ENCODE measurements around the gene INCA1.
A peak's percentile ranks its signal among the peaks of the same experiment; 100 is the strongest.

Gene INCA1

GRCh38 chr17:4997302-4998026 lies at the start of gene INCA1, which contains the start of gene KIF1C:
TSS of gene INCA1 (minus strand) at chr17:4997522. CDS start at chr17:4994437, 3,085 bp downstream.
TSS of gene KIF1C (plus strand) at chr17:4997950. CDS start at chr17:5000247, 2,297 bp downstream.
- peak within 1 kb of the TSS; percentile 85 for H3K4me3 ChIP-seq (ENCODE audit: insufficient read length, low read depth)
- peaks cover 14% of the 10 kb centered on the region for H3K4me1 ChIP-seq (ENCODE audit: insufficient read depth, insufficient read length)
- peaks cover 25% of the 10 kb centered on the region for H3K36me3 ChIP-seq (ENCODE audit: insufficient read depth, insufficient read length, low read length)
- peak within 1 kb of the TSS; percentile 90 for H3K9ac ChIP-seq (ENCODE audit: insufficient read length, low read depth)
- no peak for TF ChIP-seq YY1 (IDR thresholded peaks at IDR 0.05; ENCODE audit: insufficient read depth, insufficient read length)
- no peak for TF ChIP-seq SUZ12 (IDR thresholded peaks at IDR 0.05; ENCODE audit: extremely low read depth, insufficient read depth, insufficient read length)
- no peak for TF ChIP-seq ZNF274 (IDR thresholded peaks at IDR 0.05; ENCODE audit: low read depth, low read length)
- DNase-seq (ENCODE audit: low read depth, low spot score): peak; percentile 69
- H3K9me3 ChIP-seq (ENCODE audit: insufficient read depth, low read length): no peaks in the 10 kb centered on the region
- no peaks in the 10 kb centered on the region for H3K27me3 ChIP-seq (ENCODE audit: insufficient read depth, insufficient read length)

- TF ChIP-seq YY1 (IDR thresholded peaks at IDR 0.05; ENCODE audit: insufficient read depth, insufficient read length) (no peak), SUZ12 (IDR thresholded peaks at IDR 0.05; ENCODE audit: extremely low read depth, insufficient read depth, insufficient read length) (no peak), ZNF274 (IDR thresholded peaks at IDR 0.05; ENCODE audit: low read depth, low read length) (no peak)
- H3K27me3 ChIP-seq (ENCODE audit: insufficient read depth, insufficient read length): no peaks in the 10 kb centered on the region
- H3K4me1 ChIP-seq (ENCODE audit: insufficient read depth, insufficient read length): peaks cover 2% of the 10 kb centered on the region
Observed at GRCh38 chr17:5045496-5045895, 48.2 kb upstream of the INCA1 start.

GRCh38 chr17:5044630-5045029 lies 47.3 kb upstream of the INCA1 start:
- TF ChIP-seq YY1 (IDR thresholded peaks at IDR 0.05; ENCODE audit: insufficient read depth, insufficient read length): no peak
- no peak for TF ChIP-seq SUZ12 (IDR thresholded peaks at IDR 0.05; ENCODE audit: extremely low read depth, insufficient read depth, insufficient read length)
- no peak for TF ChIP-seq ZNF274 (IDR thresholded peaks at IDR 0.05; ENCODE audit: low read depth, low read length)
- H3K9me3 ChIP-seq (ENCODE audit: insufficient read depth, low read length): no peaks in the 10 kb centered on the region
- H3K4me1 ChIP-seq (ENCODE audit: insufficient read depth, insufficient read length): peaks cover 2% of the 10 kb centered on the region
- H3K36me3 ChIP-seq (ENCODE audit: insufficient read depth, insufficient read length, low read length): no peaks in the 10 kb centered on the region
- H3K27me3 ChIP-seq (ENCODE audit: insufficient read depth, insufficient read length): no peaks in the 10 kb centered on the region
- no peak overlapping the region for H3K9ac ChIP-seq (ENCODE audit: insufficient read length, low read depth)
- no peak for DNase-seq (ENCODE audit: low read depth, low spot score)
- H3K4me3 ChIP-seq (ENCODE audit: insufficient read length, low read depth): no peak overlapping the region

More at GRCh38 chr17:5045496-5045895, 48.2 kb upstream of the INCA1 start:
- Histone ChIP-seq H3K9me3 (ENCODE audit: insufficient read depth, low read length) (no peaks in the 10 kb centered on the region), H3K36me3 (ENCODE audit: insufficient read depth, insufficient read length, low read length) (no peaks in the 10 kb centered on the region), H3K4me3 (ENCODE audit: insufficient read length, low read depth) (no peak overlapping the region), H3K9ac (ENCODE audit: insufficient read length, low read depth) (no peak overlapping the region)
- DNase-seq (ENCODE audit: low read depth, low spot score): no peak

GRCh38 chr17:5043524-5043923 lies 46.2 kb upstream of the INCA1 start:
- Histone ChIP-seq H3K27me3 (ENCODE audit: insufficient read depth, insufficient read length) (no peaks in the 10 kb centered on the region), H3K9ac (ENCODE audit: insufficient read length, low read depth) (no peak overlapping the region), H3K4me3 (ENCODE audit: insufficient read length, low read depth) (no peak overlapping the region), H3K9me3 (ENCODE audit: insufficient read depth, low read length) (no peaks in the 10 kb centered on the region), H3K4me1 (ENCODE audit: insufficient read depth, insufficient read length) (peaks cover 2% of the 10 kb centered on the region), H3K36me3 (ENCODE audit: insufficient read depth, insufficient read length, low read length) (no peaks in the 10 kb centered on the region)
- no peak for DNase-seq (ENCODE audit: low read depth, low spot score)
- TF ChIP-seq ZNF274 (IDR thresholded peaks at IDR 0.05; ENCODE audit: low read depth, low read length): no peak
- TF ChIP-seq SUZ12 (IDR thresholded peaks at IDR 0.05; ENCODE audit: extremely low read depth, insufficient read depth, insufficient read length): no peak
- no peak for TF ChIP-seq YY1 (IDR thresholded peaks at IDR 0.05; ENCODE audit: insufficient read depth, insufficient read length)

- no peak for DNase-seq (ENCODE audit: low read depth, low spot score)
- TF ChIP-seq ZNF274 (IDR thresholded peaks at IDR 0.05; ENCODE audit: low read depth, low read length) (no peak), YY1 (IDR thresholded peaks at IDR 0.05; ENCODE audit: insufficient read depth, insufficient read length) (no peak), SUZ12 (IDR thresholded peaks at IDR 0.05; ENCODE audit: extremely low read depth, insufficient read depth, insufficient read length) (no peak)
- Histone ChIP-seq H3K9me3 (ENCODE audit: insufficient read depth, low read length) (no peaks in the 10 kb centered on the region), H3K4me1 (ENCODE audit: insufficient read depth, insufficient read length) (peaks cover 2% of the 10 kb centered on the region), H3K4me3 (ENCODE audit: insufficient read length, low read depth) (no peak overlapping the region), H3K27me3 (ENCODE audit: insufficient read depth, insufficient read length) (no peaks in the 10 kb centered on the region), H3K36me3 (ENCODE audit: insufficient read depth, insufficient read length, low read length) (no peaks in the 10 kb centered on the region), H3K9ac (ENCODE audit: insufficient read length, low read depth) (no peak overlapping the region)
Observed at GRCh38 chr17:5042157-5043022, 45.1 kb upstream of the INCA1 start.

GRCh38 chr17:5035315-5035714 lies 38.0 kb upstream of the INCA1 start, which contains the start of gene SLC52A1:
TSS of gene SLC52A1 (minus strand) at chr17:5035426. CDS start at chr17:5034606, 820 bp downstream.
- H3K36me3 ChIP-seq (ENCODE audit: insufficient read depth, insufficient read length, low read length): no peaks in the 10 kb centered on the region
- H3K4me1 ChIP-seq (ENCODE audit: insufficient read depth, insufficient read length): peaks cover 2% of the 10 kb centered on the region
- no peaks in the 10 kb centered on the region for H3K27me3 ChIP-seq (ENCODE audit: insufficient read depth, insufficient read length)
- no peak for TF ChIP-seq ZNF274 (IDR thresholded peaks at IDR 0.05; ENCODE audit: low read depth, low read length)
- TF ChIP-seq SUZ12 (IDR thresholded peaks at IDR 0.05; ENCODE audit: extremely low read depth, insufficient read depth, insufficient read length): no peak
- no peak for TF ChIP-seq YY1 (IDR thresholded peaks at IDR 0.05; ENCODE audit: insufficient read depth, insufficient read length)
- no peak for DNase-seq (ENCODE audit: low read depth, low spot score)
- no peaks in the 10 kb centered on the region for H3K9me3 ChIP-seq (ENCODE audit: insufficient read depth, low read length)
- no peak within 1 kb of the TSS for H3K4me3 ChIP-seq (ENCODE audit: insufficient read length, low read depth)
- H3K9ac ChIP-seq (ENCODE audit: insufficient read length, low read depth): no peak within 1 kb of the TSS

- no peak for DNase-seq (ENCODE audit: low read depth, low spot score)
- peaks cover 2% of the 10 kb centered on the region for H3K4me1 ChIP-seq (ENCODE audit: insufficient read depth, insufficient read length)
- no peak for TF ChIP-seq ZNF274 (IDR thresholded peaks at IDR 0.05; ENCODE audit: low read depth, low read length)
- TF ChIP-seq YY1 (IDR thresholded peaks at IDR 0.05; ENCODE audit: insufficient read depth, insufficient read length): no peak
- no peak overlapping the region for H3K4me3 ChIP-seq (ENCODE audit: insufficient read length, low read depth)
- H3K27me3 ChIP-seq (ENCODE audit: insufficient read depth, insufficient read length): no peaks in the 10 kb centered on the region
- no peak overlapping the region for H3K9ac ChIP-seq (ENCODE audit: insufficient read length, low read depth)
- no peaks in the 10 kb centered on the region for H3K36me3 ChIP-seq (ENCODE audit: insufficient read depth, insufficient read length, low read length)
- H3K9me3 ChIP-seq (ENCODE audit: insufficient read depth, low read length): no peaks in the 10 kb centered on the region
Observed at GRCh38 chr17:5034651-5035050, 37.3 kb upstream of the INCA1 start.
